ENCODE data around the gene MRPL23.

DNA sequence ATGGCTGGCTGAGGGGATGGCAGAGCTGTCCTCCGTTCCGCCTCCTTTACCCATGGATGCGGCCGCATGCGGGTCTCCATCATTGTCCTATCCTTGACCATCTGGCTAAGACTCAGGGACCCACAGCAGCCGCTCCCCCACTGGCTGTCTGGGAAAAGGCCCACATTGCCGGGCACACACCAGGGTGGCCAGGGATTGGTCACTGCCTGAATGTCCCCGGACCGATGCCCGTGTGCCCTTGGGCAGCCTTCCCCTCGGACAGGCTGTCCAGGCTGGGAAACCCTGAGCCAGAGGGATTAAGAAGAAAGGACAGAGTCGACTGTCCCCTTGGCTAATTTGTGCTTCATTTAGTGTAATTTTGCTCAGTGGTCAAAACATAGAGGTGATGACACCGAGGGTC lies 28.1 kb downstream of the MRPL23 start:
- TF ChIP-seq CTCF (IDR thresholded peaks at IDR 0.05) = no peak
- TF ChIP-seq POLR2A (IDR thresholded peaks at IDR 0.05) = no peak
- TF ChIP-seq POLR2AphosphoS5 (IDR thresholded peaks at IDR 0.05) = no peak
